Epithelial cell of umbilical artery (primary cell): ENCODE data around the gene APOBR. TPM values are rescaled to one million over a fixed set of nuclear protein-coding genes. Genes with fewer than 3 reads are reported as not detected.

Source experiments
- total RNA-seq: library from RNA; depleted of rRNA; stranded (reverse); fragments of >200 nt; gene quantifications from 2 replicates; pipeline ENCODE4 v1.2.3, GENCODE V29; 2014

APOBR gene, protein sequence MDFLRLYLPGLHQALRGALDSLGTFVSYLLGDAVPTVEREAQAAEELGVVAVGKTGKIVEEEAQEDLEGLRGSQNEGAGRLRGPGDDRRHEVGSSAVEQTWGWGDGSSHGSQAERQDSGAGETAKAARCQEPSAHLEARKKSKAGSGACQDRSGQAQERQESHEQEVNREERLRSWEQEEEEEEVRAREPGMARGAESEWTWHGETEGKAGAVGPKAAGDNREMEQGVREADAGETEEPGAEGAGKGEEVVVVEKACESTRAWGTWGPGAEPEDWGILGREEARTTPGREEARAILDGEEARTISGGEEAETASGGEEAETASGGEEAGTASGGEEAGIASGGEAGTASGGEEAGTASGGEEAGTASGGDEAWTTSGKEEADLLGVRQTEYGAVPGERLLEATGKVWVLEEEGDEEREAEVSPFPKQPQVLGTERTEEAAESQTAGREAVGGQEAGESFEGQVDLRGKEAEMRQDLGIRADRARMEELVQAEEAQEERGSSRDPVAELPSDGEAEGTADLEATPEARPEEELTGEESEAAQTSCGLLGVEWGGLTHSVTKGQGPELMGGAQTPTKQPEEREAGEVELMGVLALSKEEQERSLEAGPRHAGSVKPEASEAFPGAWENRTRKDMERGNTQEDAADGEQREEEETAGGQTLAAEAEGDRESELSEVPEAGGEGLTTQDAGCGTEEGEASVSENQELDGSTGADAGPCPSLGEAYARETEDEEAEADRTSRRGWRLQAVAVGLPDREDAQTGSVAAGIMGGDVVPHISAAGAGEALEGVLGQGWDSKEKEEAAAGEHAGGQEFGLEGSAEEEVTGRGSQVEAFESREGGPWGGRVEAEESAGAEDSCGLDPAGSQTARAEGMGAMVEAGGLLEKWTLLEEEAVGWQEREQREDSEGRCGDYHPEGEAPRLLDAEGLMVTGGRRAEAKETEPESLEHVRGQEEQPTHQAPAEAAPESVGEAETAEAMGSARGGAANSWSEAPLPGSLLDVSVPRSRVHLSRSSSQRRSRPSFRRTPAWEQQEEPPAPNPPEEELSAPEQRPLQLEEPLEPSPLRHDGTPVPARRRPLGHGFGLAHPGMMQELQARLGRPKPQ
- not detected in 2 replicates for total RNA-seq

DNA sequence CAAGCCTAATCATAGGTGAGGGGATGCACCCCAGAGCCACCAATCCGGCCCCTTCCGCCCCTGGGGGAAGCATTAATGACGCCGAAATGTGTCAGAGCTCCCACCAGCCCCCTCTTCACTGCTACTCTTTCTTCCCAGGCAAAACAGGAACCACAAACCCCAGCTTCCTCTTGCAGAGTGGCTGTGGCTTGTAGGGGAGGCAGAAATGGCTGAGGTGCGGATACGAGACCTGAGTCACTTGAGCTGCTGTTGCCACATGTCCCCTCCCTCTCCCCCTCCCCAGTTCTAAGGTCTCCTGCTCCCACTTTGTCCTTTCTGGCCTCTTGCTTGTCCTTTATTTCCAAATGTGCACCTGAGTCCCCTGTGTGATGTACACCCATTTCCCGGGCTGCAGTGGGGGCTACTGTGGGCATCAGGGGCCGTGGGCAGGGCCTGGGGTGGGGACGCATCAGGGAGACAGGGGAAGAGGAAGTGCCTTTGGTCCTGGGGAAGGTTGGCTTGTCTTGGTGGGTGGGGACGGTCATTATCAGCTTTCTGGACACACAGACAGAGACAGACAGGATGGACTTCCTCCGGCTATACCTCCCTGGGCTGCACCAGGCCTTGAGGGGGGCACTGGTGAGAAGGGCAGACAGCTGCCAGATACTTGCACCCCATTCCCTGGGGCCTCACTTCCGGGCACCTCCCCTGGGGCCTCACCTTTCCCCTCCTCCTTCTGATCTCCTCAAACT lies at the start of gene APOBR:
APOBR (plus strand) TSS at position 523 of the 731 bp plus-strand sequence; CDS start at position 562, 39 bp downstream.

DNA sequence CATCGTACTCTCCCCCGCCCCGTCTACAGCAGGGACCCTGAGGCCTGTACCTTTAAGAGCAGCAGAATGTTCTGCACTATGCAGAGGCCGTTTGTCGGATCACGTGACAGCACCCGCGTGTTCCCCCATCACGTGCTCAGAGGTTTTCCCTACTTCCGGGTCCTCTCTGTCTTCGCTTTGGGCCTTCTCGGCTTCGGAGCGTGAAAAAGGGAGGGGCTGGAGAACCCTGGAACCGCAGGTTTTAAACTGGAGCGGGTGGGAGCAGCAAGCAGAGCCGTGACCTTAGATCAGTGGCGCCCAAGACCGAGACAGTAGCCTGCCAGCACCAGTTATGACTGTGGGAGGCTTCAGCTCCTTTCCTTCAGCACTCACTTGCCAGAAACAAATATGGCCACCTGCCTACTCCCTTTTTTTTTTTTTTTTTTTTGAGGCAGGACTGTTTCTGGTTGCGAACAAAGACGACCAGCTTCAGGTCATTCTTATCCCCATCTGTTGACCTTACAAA lies 2.4 kb upstream of the APOBR start, which contains the start of gene CLN3:
CLN3 (minus strand) TSS at position 105 of the 505 bp plus-strand sequence. CDS start 315 bp downstream, outside the sequence.

DNA sequence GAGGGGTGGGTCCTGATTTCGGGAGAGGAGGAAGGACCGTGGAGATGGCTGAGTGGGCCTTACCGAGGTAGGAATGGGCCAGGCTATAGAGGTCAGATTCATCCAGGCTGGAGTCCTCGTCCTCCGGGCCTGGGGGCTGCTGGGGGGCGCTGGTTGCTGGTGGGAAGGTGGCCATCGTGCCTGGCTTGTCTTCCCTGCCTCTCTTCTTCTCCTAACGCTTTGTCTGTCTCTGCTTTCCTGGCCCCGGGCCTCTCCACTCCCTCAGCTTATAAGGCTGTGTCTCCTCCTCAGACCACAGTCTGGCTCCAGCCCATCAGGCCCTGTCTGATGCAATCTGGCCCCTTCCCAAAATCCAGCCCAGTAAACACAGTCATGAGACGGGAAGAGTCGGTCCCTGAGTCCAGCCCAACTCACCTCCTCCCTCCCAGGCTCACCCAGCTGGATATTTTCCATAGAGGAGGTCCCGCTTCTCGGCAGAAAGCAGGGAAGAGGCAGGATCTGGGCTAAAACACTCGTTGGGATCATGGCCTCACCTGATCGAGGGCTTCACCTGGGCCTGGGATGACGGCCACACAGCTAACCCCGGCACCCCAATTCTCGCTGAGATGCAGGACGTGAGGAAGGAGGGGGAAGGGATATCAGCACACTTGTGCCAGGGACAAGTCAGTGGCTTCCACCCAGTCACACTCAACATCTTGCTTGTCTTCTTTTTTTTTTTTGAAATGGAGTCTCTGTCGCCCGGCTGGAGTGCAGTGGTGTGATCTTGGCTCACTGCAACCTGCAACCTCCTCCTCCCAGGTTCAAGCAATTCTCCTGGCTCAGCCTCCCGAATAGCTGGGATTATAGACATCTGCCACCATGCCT lies 44.5 kb downstream of the APOBR start, which contains the start of gene NUPR1:
NUPR1 (minus strand) TSS at position 242 of the 864 bp plus-strand sequence; CDS start at position 175, 67 bp downstream.

Other genes with a start within 250 kb of the APOBR start
- gene SBK1, start 202.1 kb upstream of the APOBR start, total RNA-seq, result 0.15 and 0.32 TPM in 2 replicates
- not detected in 2 replicates for gene NPIPB6, start 131.1 kb upstream of the APOBR start, total RNA-seq
- gene EIF3CL, start 90.8 kb upstream of the APOBR start, total RNA-seq, result 90.1 and 209 TPM in 2 replicates
- 0.15 TPM in 1 of 2 replicates, not detected in the other for gene NPIPB7, start 22.3 kb upstream of the APOBR start, total RNA-seq
- 10.4 and 14.9 TPM in 2 replicates for gene CLN3, start 2.6 kb upstream of the APOBR start, total RNA-seq
- not detected in 2 replicates for gene IL27, start 12.2 kb downstream of the APOBR start, total RNA-seq
- gene NUPR1, start 44.3 kb downstream of the APOBR start, total RNA-seq, result under 0.01 and 1.1 TPM in 2 replicates
- gene SGF29, start 59.3 kb downstream of the APOBR start, total RNA-seq, result 7.1 TPM in 2 replicates
- gene SULT1A2, start 102.4 kb downstream of the APOBR start, total RNA-seq, result under 0.01 TPM in 1 of 2 replicates, not detected in the other
- 0.32 and 14.1 TPM in 2 replicates for gene SULT1A1, start 115.4 kb downstream of the APOBR start, total RNA-seq
- not detected in 2 replicates for gene NPIPB8, start 143.4 kb downstream of the APOBR start, total RNA-seq
- gene EIF3C, start 216.8 kb downstream of the APOBR start, total RNA-seq, result 125 and 219 TPM in 2 replicates